Vagina (tissue), 2 donors: ENCODE results near the gene SRCIN1. TPM values are rescaled to one million over a fixed set of nuclear protein-coding genes. Genes with fewer than 3 reads are reported as not detected.

Experiments
- DNase-seq, 2 donors: peaks; one replicate each; pipeline ENCODE4 v3.0.0-alpha.2; 2017; ENCODE audit errors: extremely low spot score in 2 of 2
- H3K27ac ChIP-seq: fragments of 200-600 bp; sonication (generic); one replicate; pipeline ENCODE4 v1.5.1; 2019
- H3K27me3 ChIP-seq: fragments of 200-600 bp; sonication (generic); one replicate; pipeline ENCODE4 v1.5.1; 2019
- H3K36me3 ChIP-seq, 2 donors: fragments of 200-600 bp; sonication (generic); one replicate each; pipeline ENCODE4 v1.5.1; 2017 to 2019
- H3K4me1 ChIP-seq: fragments of 200-600 bp; sonication (generic); one replicate; pipeline ENCODE4 v1.5.1; 2019
- H3K4me3 ChIP-seq, 2 donors: fragments of 200-600 bp; sonication (generic); 1 replicate in 1 of 2; 2 replicates in 1 of 2; pipeline ENCODE4 v1.5.1; 2016 to 2019
- H3K9me3 ChIP-seq: fragments of 200-600 bp; sonication (generic); one replicate; pipeline ENCODE4 v1.5.1; 2019
- CTCF ChIP-seq, 3 experiments: fragments of 450-650 bp in 2 of 3; fragments of 200-600 bp in 1 of 3; sonication (generic) in 1 of 3; IDR thresholded peaks; one replicate each; pipeline ENCODE4 v1.5.1; 2017 to 2019; ENCODE audit warnings: antibody characterized with exemption in 3 of 3, mild to moderate bottlenecking in 2 of 3, moderate library complexity in 2 of 3
- POLR2A ChIP-seq, 2 donors: fragments of 450-650 bp; IDR thresholded peaks; one replicate each; pipeline ENCODE4 v1.6.1; 2017; ENCODE audit warnings: antibody characterized with exemption in 2 of 2, mild to moderate bottlenecking in 2 of 2, moderate library complexity in 2 of 2
- POLR2AphosphoS5 ChIP-seq, 2 donors: sonication (generic); formaldehyde crosslinking; IDR thresholded peaks; one replicate each; pipeline ENCODE4 v1.9.0; 2017; ENCODE audit warnings: antibody characterized with exemption in 2 of 2, mild to moderate bottlenecking in 2 of 2, low read depth in 1 of 2; ENCODE audit not compliant: insufficient read depth in 1 of 2
- intact Hi-C: fragments of 100-400 bp; cut with DNase I; formaldehyde crosslinking; loops from one replicate; pipeline ENCODE4 v1.15.1; 2023
- total RNA-seq: library from RNA; depleted of rRNA; stranded (reverse); fragments of >200 nt; gene quantifications from one replicate; pipeline ENCODE4 v1.2.3, GENCODE V29; 2016

SRCIN1 gene
- total RNA-seq, 1 donor from 2014 or later = 5.2 TPM

- Histone ChIP-seq H3K4me3 (no peak overlapping the region), H3K27me3 (no peaks in the 10 kb centered on the region), H3K4me1 (no peaks in the 10 kb centered on the region), H3K9me3 (no peaks in the 10 kb centered on the region), H3K27ac (no peak overlapping the region), H3K36me3 (no peaks in the 10 kb centered on the region)
- DNase-seq = no peak
- intact Hi-C loops = no loop called here
- TF ChIP-seq CTCF (IDR thresholded peaks at IDR 0.05) (no peak), POLR2AphosphoS5 (IDR thresholded peaks at IDR 0.05; ENCODE audit: insufficient read depth in 1 of 2, low read depth in 1 of 2) (no peak), POLR2A (IDR thresholded peaks at IDR 0.05) (no peak)
These were observed 58.3 kb downstream of the SRCIN1 start for GRCh38 chr17:38547444-38547843.

- TF ChIP-seq POLR2A (IDR thresholded peaks at IDR 0.05) (no peak), POLR2AphosphoS5 (IDR thresholded peaks at IDR 0.05; ENCODE audit: insufficient read depth in 1 of 2, low read depth in 1 of 2) (no peak), CTCF (IDR thresholded peaks at IDR 0.05) (no peak)
- Histone ChIP-seq H3K36me3 (no peaks in the 10 kb centered on the region), H3K27me3 (no peaks in the 10 kb centered on the region)
These were observed 59.4 kb downstream of the SRCIN1 start for GRCh38 chr17:38546396-38546795.

GRCh38 chr17:38545531-38546225 is 60.1 kb downstream of the SRCIN1 start:
- no peaks in the 10 kb centered on the region for H3K27me3 ChIP-seq
- H3K9me3 ChIP-seq = no peaks in the 10 kb centered on the region
- no peak overlapping the region for H3K27ac ChIP-seq
- no peaks in the 10 kb centered on the region for H3K4me1 ChIP-seq
- intact Hi-C loops = no loop called here
- no peak overlapping the region for H3K4me3 ChIP-seq
- no peak for DNase-seq
- no peak for TF ChIP-seq POLR2AphosphoS5 (IDR thresholded peaks at IDR 0.05; ENCODE audit: insufficient read depth in 1 of 2, low read depth in 1 of 2)
- TF ChIP-seq CTCF (IDR thresholded peaks at IDR 0.05) = no peak
- TF ChIP-seq POLR2A (IDR thresholded peaks at IDR 0.05) = no peak
- no peaks in the 10 kb centered on the region for H3K36me3 ChIP-seq

More at GRCh38 chr17:38546396-38546795, 59.4 kb downstream of the SRCIN1 start:
- DNase-seq = no peak
- Histone ChIP-seq H3K27ac (no peak overlapping the region), H3K9me3 (no peaks in the 10 kb centered on the region), H3K4me3 (no peak overlapping the region), H3K4me1 (no peaks in the 10 kb centered on the region)
- intact Hi-C loops = no loop called here

GRCh38 chr17:38544839-38545209 is 60.9 kb downstream of the SRCIN1 start:
- Histone ChIP-seq H3K36me3 (no peaks in the 10 kb centered on the region), H3K9me3 (no peaks in the 10 kb centered on the region), H3K4me3 (no peak overlapping the region), H3K27me3 (no peaks in the 10 kb centered on the region), H3K4me1 (no peaks in the 10 kb centered on the region), H3K27ac (no peak overlapping the region)
- no peak for TF ChIP-seq POLR2A (IDR thresholded peaks at IDR 0.05)
- no peak for TF ChIP-seq CTCF (IDR thresholded peaks at IDR 0.05)
- DNase-seq = no peak
- intact Hi-C loops = no loop called here

GRCh38 chr17:38544175-38544838 is 61.4 kb downstream of the SRCIN1 start:
- Histone ChIP-seq H3K9me3 (no peaks in the 10 kb centered on the region), H3K4me3 (no peak overlapping the region), H3K36me3 (no peaks in the 10 kb centered on the region), H3K27ac (no peak overlapping the region), H3K27me3 (no peaks in the 10 kb centered on the region), H3K4me1 (no peaks in the 10 kb centered on the region)
- no peak for DNase-seq
- TF ChIP-seq POLR2AphosphoS5 (IDR thresholded peaks at IDR 0.05; ENCODE audit: insufficient read depth in 1 of 2, low read depth in 1 of 2) (no peak), POLR2A (IDR thresholded peaks at IDR 0.05) (no peak), CTCF (IDR thresholded peaks at IDR 0.05) (no peak)
- intact Hi-C loops = no loop called here
